Measurements from ENCODE around the gene ELF5.

ELF5 gene

DNA sequence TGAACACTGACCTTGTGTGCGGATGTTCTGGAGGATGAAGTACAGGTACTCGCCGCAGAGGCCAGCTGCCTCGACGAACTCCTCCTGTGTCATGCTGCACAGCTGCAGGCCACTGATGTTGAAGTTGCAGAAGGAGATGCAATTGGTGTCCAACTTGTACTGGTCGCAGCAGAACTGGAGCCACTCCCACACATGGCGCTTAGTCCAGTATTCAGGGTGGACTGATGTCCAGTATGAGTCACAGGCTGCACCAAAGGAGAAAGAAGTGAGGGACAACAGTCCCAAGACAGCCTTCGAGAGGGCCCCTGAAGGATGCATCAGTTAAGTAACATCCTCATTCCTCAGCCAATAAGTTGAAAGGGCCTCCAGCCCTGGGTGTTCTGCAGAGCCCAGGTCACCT lies 20.1 kb downstream of the ELF5 start:
- DNase-seq (ENCODE audit: low read depth in 1 of 2, low spot score in 1 of 2), result no peak

DNA sequence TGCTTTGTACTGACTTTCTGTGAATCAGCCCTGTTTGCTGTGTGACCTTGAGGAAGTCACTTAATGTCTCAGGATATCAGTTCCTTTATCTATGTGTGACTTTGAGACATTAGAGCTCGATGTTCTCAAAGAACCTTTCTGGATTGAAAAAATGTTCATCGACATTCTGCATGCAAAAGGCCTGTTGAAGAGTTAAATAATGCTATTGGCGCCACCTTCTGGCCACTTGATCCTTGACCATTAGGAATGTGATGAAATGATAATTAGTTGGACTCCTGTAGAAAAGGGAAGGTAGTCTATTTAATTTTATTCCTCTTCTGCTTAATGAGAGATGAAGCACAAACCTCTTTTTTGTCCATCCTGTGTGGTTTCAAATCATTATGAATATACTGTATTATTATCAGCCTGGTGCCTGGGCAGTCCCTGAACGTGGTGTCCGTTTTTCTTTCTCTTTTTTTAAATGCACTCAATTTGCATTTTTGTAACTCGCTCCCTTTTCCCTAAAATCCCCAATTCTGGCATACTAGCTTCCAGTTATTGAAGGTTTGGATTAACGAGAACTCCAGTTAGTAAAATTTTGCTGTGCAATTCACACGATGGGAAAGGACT lies 20.7 kb downstream of the ELF5 start:
- no peak for DNase-seq (ENCODE audit: low read depth in 1 of 2, low spot score in 1 of 2)

GRCh38 chr11:34490304-34490703 lies 23.3 kb downstream of the ELF5 start:
- no peak for DNase-seq (ENCODE audit: low read depth in 1 of 2, low spot score in 1 of 2)

- no peak for DNase-seq (ENCODE audit: low read depth in 1 of 2, low spot score in 1 of 2)
These were observed 24.6 kb downstream of the ELF5 start for GRCh38 chr11:34488855-34489557.

DNA sequence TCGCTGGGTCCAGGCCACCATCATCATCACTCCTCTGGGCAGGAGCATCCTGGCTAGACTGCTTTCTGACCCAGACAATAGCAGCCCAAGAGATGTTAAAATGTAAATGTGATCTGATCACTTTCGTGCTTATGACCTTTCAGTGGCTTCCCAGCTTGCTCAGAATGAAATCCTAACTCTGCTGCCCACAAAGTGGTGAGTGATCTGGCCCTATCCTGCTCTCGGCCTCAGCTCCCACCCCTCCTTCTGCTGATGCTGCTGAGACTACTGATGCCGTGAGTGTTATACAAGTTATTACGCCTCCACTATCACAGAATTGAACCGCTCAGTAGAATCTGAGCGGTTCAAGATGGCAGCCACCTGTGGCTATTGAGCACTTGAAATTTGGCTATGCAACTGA lies 26.2 kb downstream of the ELF5 start:
- DNase-seq (ENCODE audit: low read depth in 1 of 2, low spot score in 1 of 2), result no peak

GRCh38 chr11:34483106-34483874 lies 30.3 kb downstream of the ELF5 start:
- DNase-seq (ENCODE audit: low read depth in 1 of 2, low spot score in 1 of 2), result no peak

- DNase-seq (ENCODE audit: low read depth in 1 of 2, low spot score in 1 of 2), result no peak
These were observed 32.3 kb downstream of the ELF5 start for GRCh38 chr11:34481307-34481706.

DNA sequence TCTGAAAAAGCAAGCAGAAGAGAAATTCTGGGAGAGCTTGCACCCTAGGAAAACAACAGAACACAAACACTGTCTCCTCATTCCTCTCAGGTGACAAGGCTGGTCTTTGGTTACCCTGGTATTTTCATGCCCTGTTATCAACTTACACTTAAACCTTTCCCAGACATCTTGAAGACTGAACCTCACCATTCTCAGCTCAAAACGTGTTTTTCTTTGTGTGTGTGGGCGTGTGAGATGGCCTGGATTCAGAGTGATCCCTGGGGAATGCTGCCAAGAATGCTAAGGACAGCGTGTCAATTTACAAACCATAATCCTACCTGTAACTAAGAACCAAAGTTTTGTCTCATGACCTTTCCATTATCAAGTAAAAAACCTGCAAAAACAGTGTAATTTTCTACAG lies 33.3 kb downstream of the ELF5 start:
- no peak for DNase-seq (ENCODE audit: low read depth in 1 of 2, low spot score in 1 of 2)

- DNase-seq (ENCODE audit: low read depth in 1 of 2, low spot score in 1 of 2), result no peak
These were observed 34.5 kb downstream of the ELF5 start for GRCh38 chr11:34478845-34479663.

GRCh38 chr11:34476849-34477248 lies 36.7 kb downstream of the ELF5 start:
- no peak for DNase-seq (ENCODE audit: low read depth in 1 of 2, low spot score in 1 of 2)

DNA sequence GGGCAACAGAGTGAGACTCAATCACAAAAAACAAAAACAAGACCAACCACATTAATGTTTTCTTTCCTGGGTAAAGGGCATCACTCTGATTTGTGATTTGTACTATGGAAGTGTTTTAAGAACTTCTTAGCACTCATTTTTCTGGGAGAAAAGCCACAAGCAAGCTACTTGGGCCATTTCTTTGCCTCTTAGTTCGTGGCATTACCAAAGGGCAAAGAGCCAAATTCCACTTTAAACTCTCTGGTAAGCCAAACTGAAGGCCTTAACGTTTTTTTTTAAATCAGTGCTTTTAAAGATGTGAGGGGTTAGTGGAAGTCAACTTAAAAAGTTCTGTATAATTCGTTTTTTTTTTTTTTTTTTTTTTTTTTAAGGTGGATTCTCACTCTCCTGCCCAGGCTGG lies 37.9 kb downstream of the ELF5 start:
- no peak for DNase-seq (ENCODE audit: low read depth in 1 of 2, low spot score in 1 of 2)

- no peak for DNase-seq (ENCODE audit: low read depth in 1 of 2, low spot score in 1 of 2)
These were observed 39.9 kb downstream of the ELF5 start for GRCh38 chr11:34473603-34474169.

DNA sequence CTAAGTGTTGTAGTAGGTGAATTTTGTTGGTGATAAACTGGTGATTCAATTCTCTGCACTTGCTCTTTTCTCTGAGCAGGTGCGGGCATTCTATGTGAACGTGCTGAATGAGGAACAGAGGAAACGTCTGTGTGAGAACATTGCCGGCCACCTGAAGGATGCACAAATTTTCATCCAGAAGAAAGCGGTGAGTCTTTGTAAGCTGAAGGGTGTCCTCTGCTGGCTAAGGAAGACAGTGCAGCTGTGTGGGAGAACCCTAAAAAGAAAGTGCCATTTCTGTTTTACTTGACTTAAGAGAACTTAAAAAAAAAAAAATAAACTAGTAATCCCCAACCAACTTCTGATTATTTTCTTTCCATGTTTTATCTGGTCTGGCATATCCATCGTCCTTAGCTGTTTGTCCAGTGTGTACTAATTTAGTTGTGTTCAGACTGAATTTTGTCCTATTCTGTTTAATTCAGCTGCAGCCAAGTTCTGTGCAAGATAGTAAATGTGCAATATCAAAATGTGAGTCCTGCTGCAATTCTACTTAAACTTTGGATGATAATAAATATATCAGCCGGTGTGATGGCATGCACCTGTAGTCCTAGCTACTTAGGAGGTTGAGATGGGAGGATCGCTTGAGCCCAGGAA lies 45.3 kb downstream of the ELF5 start:
- DNase-seq (ENCODE audit: low read depth in 1 of 2, low spot score in 1 of 2), result peak in 1 of 2 donors; percentile 12

DNA sequence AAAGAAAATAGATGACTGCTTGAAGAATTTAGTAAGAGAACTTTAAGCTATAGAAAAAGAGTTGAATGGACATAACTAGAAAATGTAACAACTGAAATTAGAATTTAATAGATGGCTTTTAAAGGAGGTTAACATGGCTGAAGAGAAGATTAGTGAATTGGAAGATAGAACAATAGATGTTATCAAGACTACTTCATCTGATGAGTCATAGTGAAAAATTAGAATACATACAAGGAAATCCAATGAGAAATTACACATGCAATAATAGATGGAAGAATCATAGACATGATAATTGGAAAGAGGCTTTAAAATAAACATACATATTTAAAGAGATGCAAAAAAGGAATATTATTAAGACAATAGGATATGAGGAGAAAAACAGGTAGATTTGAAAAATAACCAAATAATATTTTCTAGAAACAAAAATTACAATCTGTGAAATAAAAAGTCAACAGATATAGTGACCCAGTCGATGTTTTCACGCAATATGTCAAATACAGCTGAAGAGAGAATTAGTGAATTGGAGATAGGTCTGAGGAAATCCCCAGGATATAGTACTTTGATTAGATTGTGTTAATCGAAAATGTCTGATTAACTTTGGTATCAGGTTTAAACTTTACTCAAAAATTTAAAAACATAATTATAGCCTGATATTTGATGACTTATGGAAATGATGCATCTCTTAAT lies 46.6 kb downstream of the ELF5 start:
- no peak for DNase-seq (ENCODE audit: low read depth in 1 of 2, low spot score in 1 of 2)

GRCh38 chr11:34464591-34465051 lies 49.0 kb downstream of the ELF5 start:
- no peak for DNase-seq (ENCODE audit: low read depth in 1 of 2, low spot score in 1 of 2)

- DNase-seq (ENCODE audit: low read depth in 1 of 2, low spot score in 1 of 2), result no peak
These were observed 52.4 kb downstream of the ELF5 start for GRCh38 chr11:34461215-34461614.

DNA sequence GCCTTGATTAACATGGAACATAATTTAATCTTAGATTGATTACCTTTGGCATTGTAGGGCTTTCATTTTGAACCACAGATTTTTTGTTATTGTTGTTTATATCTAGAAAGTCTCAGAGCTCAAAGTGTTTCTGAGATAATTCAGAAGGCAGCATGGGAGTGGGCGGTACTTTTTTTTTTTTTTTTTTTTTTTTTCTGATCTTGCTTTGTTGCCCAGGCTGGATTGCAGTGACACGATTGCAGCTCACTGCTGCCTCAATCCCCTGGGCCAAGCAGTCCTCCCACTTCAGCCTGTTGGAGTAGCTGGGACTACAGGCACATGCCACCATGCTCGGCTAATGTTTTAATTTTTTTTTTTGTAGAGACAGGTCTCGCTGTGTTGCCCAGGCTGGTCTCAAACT lies 53.3 kb downstream of the ELF5 start:
- no peak for DNase-seq (ENCODE audit: low read depth in 1 of 2, low spot score in 1 of 2)

GRCh38 chr11:34459507-34460162 lies 54.0 kb downstream of the ELF5 start:
- DNase-seq (ENCODE audit: low read depth in 1 of 2, low spot score in 1 of 2), result no peak

GRCh38 chr11:34458525-34458924 lies 55.1 kb downstream of the ELF5 start:
- no peak for DNase-seq (ENCODE audit: low read depth in 1 of 2, low spot score in 1 of 2)
